Activated T-helper 1 cell treated with anti-CD3 and anti-CD28 coated beads, Interleukin-12 subunit alpha, Interleukin-12 subunit beta, Interleukin-2, Interleukin-4 antibody, amounts not matched to agents 30 ng/mL and 10 ng/mL and 1 ng/mL, durations not matched to agents 14 hours and 24 hours and 36 hours (primary cell): Measurements from ENCODE around the gene CRNKL1. TPM values are rescaled to one million over a fixed set of nuclear protein-coding genes. Genes with fewer than 3 reads are reported as not detected.

ENCODE experiments used
- total RNA-seq: library from RNA; stranded (reverse); gene quantifications from 2 replicates; pipeline ENCODE4 v1.2.3, GENCODE V29; 2022

CRNKL1 gene
- total RNA-seq, 1 donor from 2014 or later: 24.1 TPM

Other genes with a start within 250 kb of the CRNKL1 start
- gene NAA20, start 35.1 kb downstream of the CRNKL1 start, total RNA-seq: 86.3 and 89.9 TPM in 2 replicates
- not detected in 2 replicates for gene CFAP61, start 66 bp upstream of the CRNKL1 start, total RNA-seq